GM21515 (cell line): ENCODE data around the gene RNF26.
A peak's percentile ranks its signal among the peaks of the same experiment; 100 is the strongest.

Experiments
- ATAC-seq: cut with Tn5 transposase; IDR thresholded peaks from one replicate; pipeline ENCODE4 v1.9.1; 2021; ENCODE audit not compliant: unreplicated experiment

RNF26 gene

DNA sequence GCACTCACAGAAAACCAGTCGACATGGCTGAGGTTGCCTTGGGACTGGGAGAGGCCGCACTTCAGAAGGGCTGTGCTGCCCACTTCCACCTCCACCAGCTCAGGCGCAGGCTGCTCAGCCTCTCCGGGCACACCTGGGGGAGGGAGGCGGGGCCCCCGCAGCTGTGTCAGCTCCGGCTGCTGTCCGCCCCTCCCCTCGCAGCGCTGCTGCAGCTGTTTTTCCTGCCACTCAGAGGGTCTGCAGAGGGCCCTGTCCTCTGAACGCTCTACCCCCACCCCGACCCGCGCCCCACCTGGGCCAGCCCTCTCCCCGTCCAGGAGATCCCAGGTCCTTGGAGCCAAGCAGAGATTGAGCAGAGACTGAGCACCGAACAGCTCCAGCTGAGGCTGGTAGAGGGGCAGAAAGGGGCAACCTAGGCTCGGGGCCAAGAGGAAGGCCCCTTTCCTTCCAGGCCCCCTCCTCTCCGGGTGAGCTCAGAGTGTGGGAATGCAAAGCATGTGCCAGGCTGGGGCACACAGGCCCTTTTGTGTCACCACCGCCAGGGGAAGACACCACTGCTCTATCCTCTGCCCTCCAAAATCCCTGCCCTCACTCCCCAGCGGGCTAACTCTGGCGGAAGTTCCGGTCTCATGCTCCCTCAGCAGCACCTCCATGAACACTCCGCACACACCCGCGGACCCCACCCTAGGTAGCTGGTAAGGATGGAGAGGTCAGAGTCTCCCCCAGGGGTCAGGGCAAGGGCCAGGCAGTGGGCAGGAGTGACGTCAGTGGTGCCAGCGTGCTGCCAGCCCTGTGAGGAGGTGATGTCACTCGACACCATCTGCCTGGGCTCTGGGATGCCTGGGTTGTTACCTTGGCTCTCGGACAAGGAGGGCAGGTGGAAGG, 19.0 kb upstream of the RNF26 start:
- no peak for ATAC-seq

DNA sequence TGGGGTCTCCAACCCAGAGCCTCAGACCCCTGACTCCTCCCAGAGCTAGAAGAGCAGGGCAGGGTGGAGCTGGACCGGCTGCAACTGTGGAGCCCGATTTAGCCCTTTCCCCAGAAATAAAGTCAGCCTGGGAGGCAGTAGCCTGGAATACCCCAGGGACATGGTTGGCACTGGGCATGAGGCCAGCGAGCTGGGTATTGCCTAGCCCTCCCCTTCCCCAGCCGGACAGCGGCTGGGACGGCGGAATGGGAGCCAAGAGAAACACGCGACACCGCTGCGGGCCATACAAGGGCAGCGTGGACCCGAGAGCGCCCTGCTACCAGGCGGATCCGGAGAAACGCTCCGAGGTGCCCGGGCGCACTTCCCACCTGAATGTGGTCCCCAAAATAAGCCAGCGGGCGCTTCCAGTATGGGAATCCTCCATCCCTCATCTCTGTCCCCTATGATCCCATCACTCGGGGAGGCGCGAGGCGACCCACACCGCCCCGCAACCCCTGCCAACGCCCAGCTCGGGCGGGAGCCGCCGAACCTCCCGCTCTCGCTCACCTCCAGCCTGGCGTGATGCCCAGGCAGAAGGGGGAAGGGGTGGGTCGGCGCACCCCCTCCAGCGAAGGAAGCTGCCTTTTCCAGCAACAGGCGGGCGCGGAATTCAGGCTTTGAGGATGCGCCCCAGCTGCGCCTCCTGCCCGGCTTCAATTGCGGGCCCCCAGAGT, 18.2 kb upstream of the RNF26 start:
- ATAC-seq = no peak

DNA sequence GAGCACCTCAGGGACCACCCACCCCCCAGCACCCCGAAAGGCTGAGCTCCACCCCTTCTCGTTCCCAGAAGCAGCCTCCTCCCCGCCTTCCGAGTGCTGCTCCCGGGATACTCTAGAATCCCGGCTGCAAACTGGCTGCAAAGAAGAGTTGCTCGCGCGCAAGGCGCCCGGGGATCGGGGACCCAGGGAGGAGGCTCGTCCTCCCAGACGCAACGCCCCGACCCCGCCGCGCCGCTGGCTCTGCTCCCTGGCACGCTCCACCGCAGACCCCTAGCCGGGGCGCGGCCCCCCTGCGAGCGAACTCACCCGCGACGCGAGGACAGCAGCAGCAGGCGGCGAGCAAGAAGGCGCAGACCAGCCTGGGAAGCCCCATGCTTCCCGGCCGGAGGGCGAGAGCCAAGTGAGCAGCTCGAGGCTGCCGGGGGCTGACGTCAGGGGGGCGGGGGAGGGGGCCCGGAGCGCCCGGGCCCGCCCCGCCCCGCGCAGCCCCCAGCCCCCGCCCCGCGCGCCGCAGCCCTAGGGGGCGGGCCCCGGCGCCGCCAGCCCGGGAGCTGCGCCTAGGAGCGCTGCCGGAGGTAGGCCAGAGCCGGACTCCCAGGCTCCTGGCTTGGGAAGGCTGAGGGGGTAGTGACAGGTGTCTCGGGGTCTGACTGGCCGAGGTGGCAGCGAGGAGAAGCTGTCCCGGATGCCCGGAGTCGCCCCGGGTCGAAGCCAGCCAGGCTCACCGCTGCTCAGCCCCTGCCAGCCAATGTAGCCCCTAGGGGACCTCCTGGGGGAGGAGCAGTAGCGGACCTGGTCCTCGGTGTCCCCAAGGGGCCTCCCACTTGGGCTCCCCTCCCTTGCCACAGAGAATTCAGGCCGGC, 17.4 kb upstream of the RNF26 start, which contains the start of gene MCAM:
TSS of gene MCAM (minus strand) at position 402 of the 863 bp plus-strand sequence. CDS start at position 373, 29 bp downstream.
- no peak for ATAC-seq

DNA sequence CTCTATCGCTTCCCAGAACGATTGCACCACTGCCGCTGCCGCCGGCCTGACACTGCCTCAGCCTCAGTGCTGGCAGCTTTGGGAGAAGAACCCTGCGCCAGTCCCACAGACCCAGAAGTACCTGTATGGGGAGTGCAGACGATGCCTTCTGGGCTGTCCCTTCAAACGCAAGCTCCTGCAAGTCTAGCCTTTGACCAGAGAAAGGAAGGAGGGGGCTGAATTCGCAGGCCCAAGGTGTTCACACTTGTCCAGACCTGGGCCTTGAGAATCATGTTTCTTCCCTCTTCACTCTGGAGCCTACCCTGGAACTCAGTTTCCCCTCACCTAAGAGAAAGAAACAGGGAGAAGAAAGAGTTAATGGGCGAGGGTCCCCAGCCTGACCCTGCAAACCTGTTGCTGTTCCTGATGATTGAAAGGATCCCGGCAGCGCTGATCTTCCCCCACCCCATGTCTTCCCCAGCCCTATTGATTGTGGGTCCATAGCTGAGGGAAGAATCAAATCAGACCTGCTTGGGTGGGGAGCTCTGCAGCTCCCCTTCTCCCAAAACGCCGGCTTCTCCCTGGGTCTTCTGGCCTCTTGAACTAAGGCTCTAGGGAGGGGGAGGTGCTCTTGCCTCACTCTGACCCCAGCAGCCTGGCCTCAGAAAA, 16.6 kb upstream of the RNF26 start:
- ATAC-seq = no peak

DNA sequence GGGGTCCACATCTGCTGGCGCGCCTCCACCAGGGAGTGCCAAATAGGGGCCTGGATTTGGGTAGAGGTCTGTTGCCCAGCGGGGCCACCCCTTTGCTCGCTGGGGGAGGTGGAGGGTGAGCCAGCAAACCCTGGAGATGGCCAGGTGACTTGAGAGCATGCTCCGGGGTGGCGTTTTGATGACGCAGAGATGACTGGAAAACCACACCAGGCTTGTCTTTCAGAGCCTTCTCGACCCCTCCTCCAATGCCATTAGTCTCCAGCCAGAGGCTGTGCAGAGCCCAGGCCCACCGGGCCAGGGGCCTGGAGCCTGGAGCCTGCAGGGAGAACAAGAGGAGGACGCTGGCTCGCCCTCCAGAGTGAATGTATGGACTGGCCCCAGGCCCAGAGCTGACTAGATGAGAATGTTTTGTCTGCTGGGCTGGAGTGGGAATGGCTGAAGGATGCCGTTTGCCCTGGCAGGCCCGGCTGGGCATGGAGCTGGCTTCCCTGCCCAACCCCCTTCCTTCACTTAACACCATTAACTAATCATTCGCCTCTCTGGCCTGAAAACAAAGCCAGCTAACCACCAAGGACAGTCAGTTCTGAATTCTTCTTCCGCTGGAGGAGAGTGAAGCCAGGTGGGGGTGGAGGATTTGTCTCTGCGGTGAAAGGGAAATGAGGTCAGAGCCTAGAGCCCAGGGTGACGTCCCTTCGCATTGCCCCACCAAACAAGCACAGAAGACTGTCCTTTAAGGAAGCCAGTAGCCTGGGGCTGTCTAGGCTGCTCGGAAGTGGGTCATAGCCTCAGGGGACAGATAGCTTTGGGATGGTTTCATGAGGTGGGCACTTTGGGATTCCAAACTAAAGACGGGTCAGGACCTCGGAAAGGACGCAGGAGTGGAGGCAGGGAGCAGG, 15.8 kb upstream of the RNF26 start:
- ATAC-seq = no peak

DNA sequence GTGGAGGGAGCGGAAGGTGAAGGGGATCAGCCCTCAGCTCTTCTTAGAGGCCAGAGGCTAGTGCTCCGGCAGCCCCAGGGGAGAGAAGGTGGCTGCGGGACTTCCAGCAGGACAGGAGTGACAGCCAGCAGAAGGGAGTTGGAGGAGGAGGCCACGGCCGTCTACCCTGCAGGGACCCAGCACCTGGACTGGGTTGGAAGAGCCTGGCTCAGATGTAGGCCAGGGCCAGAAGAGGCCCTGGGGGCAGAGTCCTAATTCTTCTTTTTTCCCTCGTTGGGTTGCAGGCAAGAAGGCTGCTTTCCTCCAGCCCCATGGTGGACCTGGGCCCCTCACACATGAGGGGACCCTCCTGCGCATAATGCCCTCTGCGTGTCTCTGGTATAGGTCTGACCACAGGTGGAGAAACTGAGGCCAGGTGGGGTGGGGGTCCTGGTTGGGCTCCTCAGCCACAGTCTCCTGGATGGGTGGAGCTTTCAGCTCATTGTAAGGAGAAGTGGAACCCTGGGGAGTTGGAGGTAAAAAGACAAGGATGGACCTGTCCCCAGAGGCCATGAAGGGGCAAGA, 15.1 kb upstream of the RNF26 start:
- no peak for ATAC-seq

DNA sequence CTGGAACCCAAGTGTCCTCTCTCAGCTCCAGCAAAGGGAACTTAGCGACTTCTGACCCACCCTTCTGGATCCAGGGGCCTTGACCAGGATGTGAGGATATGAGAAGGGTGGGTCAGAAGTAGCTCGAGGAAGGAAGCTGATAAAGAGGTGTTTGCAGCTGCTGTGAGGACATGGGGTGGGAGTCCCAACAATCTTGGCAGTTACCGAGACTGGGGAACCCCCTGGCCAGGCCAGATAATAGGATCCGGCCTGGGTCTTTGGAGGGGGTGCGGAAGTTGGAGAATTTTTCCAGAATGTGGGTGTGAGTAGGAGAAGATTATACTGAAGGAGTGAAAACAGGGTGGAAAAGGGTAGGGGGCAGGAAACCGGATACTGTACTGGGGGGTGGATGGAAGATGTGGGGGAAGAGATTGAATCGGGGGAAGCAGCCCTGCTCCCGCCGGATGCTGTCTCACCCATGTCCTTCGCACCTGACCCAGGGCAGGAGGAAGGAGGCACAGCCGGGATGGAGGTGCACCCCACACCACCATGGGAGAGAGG, 14.6 kb upstream of the RNF26 start:
- ATAC-seq = no peak

DNA sequence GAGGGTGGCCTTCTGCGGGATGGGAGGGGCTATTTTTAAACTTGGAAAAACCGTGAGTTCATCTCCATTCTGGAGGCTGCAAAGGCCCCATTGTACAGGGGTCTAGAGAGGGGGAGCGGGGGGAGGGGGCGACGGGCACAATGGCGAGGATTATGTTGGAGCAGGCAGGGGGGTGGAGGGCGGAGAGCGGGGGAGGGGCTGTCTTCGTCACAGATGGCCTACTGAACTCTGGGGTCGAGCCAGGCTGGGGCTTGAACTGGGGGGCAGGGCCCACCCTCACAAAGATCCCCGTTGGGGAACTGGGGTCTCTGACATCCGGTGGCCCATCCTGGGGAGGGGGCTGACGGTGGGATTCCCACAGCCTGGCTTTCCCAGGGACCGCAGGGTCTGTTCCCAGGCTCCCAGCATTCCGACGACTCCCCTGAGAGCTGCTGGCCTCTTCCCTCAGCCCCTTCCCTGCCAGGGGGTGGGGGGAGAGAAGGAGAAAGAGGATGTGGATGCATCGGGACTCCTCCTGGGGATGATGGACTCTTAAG, 14.0 kb upstream of the RNF26 start:
- no peak for ATAC-seq

DNA sequence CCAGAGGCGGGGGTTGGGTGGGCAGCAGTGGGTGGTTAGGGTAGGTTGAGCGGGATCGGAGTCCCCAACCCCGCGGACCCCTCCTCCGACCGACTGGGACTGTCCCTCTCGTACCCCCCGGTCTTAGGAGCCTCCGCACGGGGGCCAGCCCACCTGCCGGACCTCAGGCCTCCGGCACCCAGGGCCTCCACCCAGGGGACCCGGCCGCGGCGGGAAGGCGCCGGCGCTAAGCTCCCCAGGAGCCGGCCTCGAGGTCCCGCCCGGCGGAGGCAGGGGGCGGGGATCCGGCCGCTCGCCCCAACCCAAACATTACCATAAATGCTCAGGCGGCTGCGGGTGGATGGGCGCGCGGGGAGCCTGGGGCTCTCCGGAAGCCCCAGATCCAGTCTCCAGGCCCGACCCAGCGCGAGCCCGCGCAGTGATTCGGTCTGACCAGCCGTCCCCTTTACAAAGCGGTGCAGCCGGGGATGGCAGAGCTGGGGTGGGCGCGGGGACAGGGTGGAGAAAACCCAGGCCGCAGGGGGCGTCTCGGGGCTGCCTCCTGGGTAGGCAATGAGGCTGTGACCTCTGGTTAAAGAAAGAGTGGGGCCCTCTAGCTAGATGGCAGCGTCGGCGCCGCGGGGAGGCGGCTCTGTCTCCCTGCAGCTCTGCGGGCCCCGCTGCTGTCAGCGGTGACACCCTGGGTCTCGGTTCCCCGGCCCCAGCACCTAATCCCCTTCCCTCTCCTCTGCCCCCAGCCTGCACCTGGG, 13.4 kb upstream of the RNF26 start:
- ATAC-seq = peak; percentile 49

DNA sequence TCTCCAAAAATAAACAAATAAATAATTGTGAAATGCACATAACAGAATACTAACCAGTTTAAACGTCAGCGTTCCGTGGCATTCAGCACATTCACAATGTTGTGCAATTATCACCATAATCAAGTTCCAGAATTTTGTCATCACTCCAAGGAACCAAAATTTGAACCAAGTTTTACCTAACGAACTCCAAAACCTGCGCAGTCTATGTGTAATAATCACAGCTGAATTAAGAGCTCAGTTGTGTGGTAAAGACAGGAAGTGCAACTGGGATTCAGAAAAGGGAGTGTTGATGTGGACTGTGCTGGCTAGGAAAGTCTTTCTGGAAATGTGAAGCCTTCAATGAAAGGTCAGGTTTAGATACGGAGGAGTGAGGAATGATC, 12.0 kb upstream of the RNF26 start:
- ATAC-seq = no peak

DNA sequence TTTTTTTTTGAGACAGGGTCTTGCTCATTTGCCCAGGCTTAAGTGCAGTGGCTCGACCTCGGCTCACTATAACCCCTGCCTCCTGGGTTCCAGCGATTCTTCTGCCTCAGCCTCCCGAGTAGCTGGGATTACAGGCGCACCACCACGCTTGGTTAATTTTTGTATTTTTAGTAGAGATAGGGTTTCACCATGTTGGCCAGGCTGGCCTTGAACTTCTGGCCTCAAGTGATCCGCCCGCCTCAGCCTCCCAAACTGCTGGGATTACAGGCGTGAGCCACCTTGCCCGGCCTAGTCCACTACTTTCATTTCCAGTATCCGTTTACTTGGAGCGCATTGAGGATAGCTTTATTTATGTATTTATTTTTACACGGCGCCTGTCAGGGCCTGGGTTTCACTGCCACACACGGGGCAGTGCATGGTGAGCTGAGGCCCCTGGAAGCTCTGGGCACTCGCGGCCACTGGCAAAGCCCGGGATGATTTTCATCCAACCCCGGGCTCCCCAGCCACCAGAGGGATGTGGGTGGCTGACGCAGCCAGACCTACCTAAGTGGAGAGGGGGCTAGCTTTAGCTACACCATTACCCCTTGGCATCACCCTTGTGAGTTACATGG, 11.3 kb upstream of the RNF26 start:
- ATAC-seq = no peak

DNA sequence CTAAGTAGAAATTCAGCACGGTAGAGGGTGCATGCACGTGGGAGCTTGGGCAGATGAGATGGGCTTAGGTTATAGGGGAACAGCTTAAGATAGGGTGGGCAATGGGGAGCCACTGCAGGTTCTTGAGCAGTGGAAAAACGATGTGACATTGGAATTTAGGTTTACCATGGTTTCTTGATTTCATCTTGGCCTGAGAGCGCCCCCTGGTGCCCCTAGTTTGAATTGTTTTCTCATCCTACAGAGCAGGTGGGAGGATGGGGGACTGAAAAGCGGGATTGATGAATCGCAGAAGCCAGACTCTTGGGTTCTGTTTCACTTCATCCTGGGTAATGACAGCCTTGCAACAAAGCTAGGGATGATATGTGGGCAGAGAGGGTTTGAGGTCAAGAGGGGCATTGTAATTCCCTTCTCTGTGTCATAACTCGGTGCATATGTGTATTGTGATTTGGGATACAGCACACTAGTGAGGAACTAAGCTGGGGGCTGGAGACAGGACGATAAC, 10.7 kb upstream of the RNF26 start:
- no peak for ATAC-seq

DNA sequence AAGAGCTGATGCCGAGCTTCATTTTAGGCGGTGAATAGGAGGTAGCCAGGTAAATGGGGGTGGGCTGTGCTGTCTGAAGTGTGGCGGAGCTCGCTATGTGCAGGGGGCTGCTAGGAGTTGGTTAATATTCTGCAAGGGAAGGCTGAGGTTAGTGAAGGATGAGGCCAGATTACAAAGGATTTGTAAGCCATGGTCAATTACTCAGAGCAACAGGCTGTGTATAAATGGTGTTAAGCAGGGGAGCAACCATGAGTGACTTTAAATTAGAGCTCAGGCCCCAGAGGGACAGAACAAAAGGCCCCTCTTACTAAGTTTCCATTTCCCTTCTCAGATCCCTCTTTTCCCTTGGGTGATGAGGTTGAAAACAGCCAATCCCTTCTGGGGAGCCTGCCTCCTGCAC, 10.1 kb upstream of the RNF26 start:
- no peak for ATAC-seq

DNA sequence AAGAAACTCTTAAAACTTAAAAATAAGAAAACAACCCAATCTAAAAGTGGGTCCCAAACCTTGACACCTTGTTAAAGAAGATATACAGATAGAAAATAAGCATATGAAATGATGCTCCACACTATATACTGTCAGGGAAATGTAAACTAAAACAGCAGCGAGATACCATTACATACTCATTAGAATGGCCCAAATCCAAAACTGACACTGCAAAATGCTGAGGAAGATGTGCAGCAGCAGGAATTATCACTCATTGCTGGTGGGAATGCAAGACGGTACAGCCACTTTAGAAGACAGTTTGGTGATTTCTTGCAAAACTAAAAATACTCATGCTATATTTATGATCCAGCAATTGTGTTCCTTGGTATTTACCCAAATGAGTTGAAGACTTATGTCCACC, 5.0 kb upstream of the RNF26 start:
- no peak for ATAC-seq

DNA sequence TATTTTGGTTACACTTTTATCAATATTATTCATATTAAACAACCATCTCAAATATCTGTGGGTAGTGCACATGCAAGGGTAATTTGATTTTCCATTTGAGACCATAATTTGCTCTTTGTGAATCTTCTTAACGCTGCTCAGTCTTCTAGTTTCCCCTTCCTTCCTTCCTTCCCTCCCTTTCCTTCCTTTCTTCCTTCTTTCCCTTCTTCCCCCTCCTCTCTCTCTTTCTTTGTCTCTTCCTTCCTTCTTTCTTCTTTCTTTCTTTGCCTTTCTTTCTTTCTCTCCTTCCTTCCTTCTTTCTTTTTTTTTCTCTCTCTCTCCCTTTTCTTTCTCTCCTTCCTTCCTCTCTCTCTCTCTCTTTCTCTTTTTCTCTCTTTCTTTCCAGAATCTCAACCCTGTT, 4.1 kb upstream of the RNF26 start:
- ATAC-seq = no peak

DNA sequence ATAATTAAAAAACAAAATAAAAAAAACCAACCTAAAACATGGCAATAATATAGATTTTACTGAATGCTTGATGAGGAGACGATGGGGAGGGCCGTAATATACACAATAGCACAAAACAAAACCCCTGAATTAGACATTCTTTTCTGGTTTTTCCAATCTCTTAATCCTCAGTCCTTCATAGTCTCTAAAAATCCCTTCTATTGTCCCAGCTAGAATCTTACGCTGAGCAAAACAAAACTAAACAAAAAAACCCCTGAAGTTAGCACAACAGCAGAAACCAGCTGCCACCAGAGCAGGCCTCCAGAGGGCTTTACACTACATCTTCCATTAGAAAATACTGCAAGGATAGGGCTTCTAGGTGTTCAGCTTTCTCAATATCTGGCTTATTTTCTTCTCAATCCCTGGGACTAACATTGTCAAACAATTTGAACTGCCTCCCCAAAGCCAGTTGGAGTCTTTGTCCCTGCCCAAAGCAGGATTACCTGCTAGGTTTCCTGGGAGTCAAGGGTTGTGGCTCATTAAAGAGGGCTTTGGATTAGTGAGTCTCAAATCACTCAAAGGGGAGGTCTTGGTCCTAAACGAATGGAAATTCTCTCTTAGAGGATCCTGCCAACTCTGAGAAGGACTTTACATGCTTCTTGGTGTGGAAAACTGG, 2.1 kb upstream of the RNF26 start:
- no peak for ATAC-seq

DNA sequence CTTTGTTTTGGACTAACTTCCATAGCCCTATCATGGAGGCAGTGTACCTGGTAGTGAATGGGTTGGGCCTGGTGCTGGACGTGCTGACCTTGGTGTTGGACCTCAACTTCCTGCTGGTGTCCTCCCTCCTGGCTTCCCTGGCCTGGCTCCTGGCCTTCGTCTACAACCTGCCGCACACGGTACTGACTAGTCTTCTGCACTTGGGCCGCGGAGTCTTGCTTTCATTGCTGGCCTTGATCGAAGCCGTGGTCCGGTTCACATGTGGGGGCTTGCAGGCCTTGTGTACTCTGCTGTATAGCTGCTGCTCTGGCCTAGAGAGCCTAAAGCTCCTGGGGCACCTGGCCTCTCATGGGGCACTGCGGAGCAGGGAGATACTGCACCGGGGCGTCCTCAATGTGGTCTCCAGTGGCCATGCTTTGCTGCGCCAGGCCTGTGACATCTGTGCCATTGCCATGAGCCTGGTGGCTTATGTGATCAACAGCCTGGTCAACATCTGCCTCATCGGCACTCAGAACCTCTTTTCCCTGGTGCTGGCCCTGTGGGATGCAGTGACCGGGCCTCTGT, 846 bp downstream of the RNF26 start:
- no peak for ATAC-seq
